ENCODE data around the gene AKAIN1.

Gene AKAIN1

DNA sequence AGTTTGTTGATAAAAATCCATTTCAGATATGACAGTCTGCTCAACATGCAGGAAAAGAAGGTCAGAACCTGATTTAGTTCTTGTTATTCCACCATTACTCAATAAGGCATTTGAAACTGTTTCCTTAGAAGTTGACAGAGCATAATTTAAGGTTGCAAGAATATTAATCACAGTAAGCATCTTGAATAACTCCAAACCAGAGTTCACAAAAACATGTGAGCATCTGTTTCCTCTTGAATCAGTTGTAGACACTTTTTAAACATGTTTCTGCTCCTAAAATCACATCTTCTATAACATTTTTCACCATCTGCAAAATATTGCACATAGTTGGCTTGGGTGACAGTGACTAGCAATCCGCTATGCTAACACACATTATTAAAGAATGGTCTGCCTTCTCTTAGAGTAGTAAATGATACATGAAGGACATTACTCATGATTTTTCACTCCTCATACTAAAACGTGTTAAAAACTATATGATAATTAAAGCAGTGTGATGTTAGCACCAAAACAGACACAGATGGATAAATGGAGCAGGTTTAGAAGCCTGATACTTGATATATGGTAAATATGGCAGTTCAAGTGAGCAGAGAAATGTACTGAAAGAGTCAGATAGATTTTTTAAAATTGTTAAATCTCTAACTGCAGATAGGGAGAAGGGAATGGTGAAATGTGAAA lies 30.3 kb downstream of the AKAIN1 start:
- no peak for TF ChIP-seq EZH2phosphoT487 (conservative IDR thresholded peaks at IDR 0.05; ENCODE audit: low read length)
- TF ChIP-seq, protein P1, sequence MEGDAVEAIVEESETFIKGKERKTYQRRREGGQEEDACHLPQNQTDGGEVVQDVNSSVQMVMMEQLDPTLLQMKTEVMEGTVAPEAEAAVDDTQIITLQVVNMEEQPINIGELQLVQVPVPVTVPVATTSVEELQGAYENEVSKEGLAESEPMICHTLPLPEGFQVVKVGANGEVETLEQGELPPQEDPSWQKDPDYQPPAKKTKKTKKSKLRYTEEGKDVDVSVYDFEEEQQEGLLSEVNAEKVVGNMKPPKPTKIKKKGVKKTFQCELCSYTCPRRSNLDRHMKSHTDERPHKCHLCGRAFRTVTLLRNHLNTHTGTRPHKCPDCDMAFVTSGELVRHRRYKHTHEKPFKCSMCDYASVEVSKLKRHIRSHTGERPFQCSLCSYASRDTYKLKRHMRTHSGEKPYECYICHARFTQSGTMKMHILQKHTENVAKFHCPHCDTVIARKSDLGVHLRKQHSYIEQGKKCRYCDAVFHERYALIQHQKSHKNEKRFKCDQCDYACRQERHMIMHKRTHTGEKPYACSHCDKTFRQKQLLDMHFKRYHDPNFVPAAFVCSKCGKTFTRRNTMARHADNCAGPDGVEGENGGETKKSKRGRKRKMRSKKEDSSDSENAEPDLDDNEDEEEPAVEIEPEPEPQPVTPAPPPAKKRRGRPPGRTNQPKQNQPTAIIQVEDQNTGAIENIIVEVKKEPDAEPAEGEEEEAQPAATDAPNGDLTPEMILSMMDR (IDR thresholded peaks at IDR 0.05; ENCODE audit: insufficient read depth, low read length, poor library complexity, severe bottlenecking): no peak
- no peaks in the 10 kb centered on the region for H3K9me3 ChIP-seq (ENCODE audit: insufficient read depth, low read length)
- H2AFZ ChIP-seq (ENCODE audit: low read depth, low read length, severe bottlenecking): no peak overlapping the region
- H3K27me3 ChIP-seq (ENCODE audit: low read length): no peaks in the 10 kb centered on the region
- no peaks in the 10 kb centered on the region for H4K20me1 ChIP-seq (ENCODE audit: low read depth, low read length)
- no peaks in the 10 kb centered on the region for H3K36me3 ChIP-seq (ENCODE audit: low read length)
- H3K79me2 ChIP-seq (ENCODE audit: insufficient read depth, low read length): no peaks in the 10 kb centered on the region
- H3K4me2 ChIP-seq (ENCODE audit: low read depth, low read length, poor library complexity, severe bottlenecking): no peak overlapping the region
- H3F3A ChIP-seq (ENCODE audit: insufficient read depth): no peaks in the 10 kb centered on the region
- no peak overlapping the region for H3K9ac ChIP-seq (ENCODE audit: low read length)
- no peak overlapping the region for H3K27ac ChIP-seq (ENCODE audit: low read depth, low read length)
- H3K9me2 ChIP-seq (replicated peaks; ENCODE audit: insufficient read depth, low read length): no peaks in the 10 kb centered on the region
- H3K4me3 ChIP-seq (ENCODE audit: insufficient read depth, low read length, poor library complexity, severe bottlenecking): no peak overlapping the region

- TF ChIP-seq EZH2phosphoT487 (conservative IDR thresholded peaks at IDR 0.05; ENCODE audit: low read length): no peak
- TF ChIP-seq, protein P1 (IDR thresholded peaks at IDR 0.05; ENCODE audit: insufficient read depth, low read length, poor library complexity, severe bottlenecking): no peak
- Histone ChIP-seq H3K4me3 (ENCODE audit: insufficient read depth, low read length, poor library complexity, severe bottlenecking) (no peak overlapping the region), H3K79me2 (ENCODE audit: insufficient read depth, low read length) (no peaks in the 10 kb centered on the region), H3K9me2 (replicated peaks; ENCODE audit: insufficient read depth, low read length) (no peaks in the 10 kb centered on the region), H3K9me3 (ENCODE audit: insufficient read depth, low read length) (no peaks in the 10 kb centered on the region), H3K9ac (ENCODE audit: low read length) (no peak overlapping the region), H2AFZ (ENCODE audit: low read depth, low read length, severe bottlenecking) (no peak overlapping the region), H4K20me1 (ENCODE audit: low read depth, low read length) (no peaks in the 10 kb centered on the region), H3K27me3 (ENCODE audit: low read length) (no peaks in the 10 kb centered on the region), H3K36me3 (ENCODE audit: low read length) (no peaks in the 10 kb centered on the region), H3F3A (ENCODE audit: insufficient read depth) (no peaks in the 10 kb centered on the region), H3K27ac (ENCODE audit: low read depth, low read length) (no peak overlapping the region), H3K4me2 (ENCODE audit: low read depth, low read length, poor library complexity, severe bottlenecking) (no peak overlapping the region)
These were observed 32.2 kb downstream of the AKAIN1 start for GRCh38 chr18:5164903-5165302.

GRCh38 chr18:5162111-5162510 lies 34.9 kb downstream of the AKAIN1 start:
- Histone ChIP-seq H3K4me3 (ENCODE audit: insufficient read depth, low read length, poor library complexity, severe bottlenecking) (no peak overlapping the region), H3K27me3 (ENCODE audit: low read length) (no peaks in the 10 kb centered on the region)
- TF ChIP-seq EZH2phosphoT487 (conservative IDR thresholded peaks at IDR 0.05; ENCODE audit: low read length): no peak
- TF ChIP-seq, protein P1 (IDR thresholded peaks at IDR 0.05; ENCODE audit: insufficient read depth, low read length, poor library complexity, severe bottlenecking): no peak

More at GRCh38 chr18:5162111-5162510, 34.9 kb downstream of the AKAIN1 start:
- Histone ChIP-seq H3K9ac (ENCODE audit: low read length) (no peak overlapping the region), H3K79me2 (ENCODE audit: insufficient read depth, low read length) (no peaks in the 10 kb centered on the region), H3F3A (ENCODE audit: insufficient read depth) (no peaks in the 10 kb centered on the region), H3K36me3 (ENCODE audit: low read length) (no peaks in the 10 kb centered on the region), H4K20me1 (ENCODE audit: low read depth, low read length) (no peaks in the 10 kb centered on the region), H2AFZ (ENCODE audit: low read depth, low read length, severe bottlenecking) (no peak overlapping the region), H3K27ac (ENCODE audit: low read depth, low read length) (no peak overlapping the region), H3K9me2 (replicated peaks; ENCODE audit: insufficient read depth, low read length) (no peaks in the 10 kb centered on the region), H3K4me2 (ENCODE audit: low read depth, low read length, poor library complexity, severe bottlenecking) (no peak overlapping the region), H3K9me3 (ENCODE audit: insufficient read depth, low read length) (no peaks in the 10 kb centered on the region)

Data from SU-DHL-6 (cell line).